HG03095 (cell line): ENCODE measurements around the gene TMEM145.
"Not testable (repeated sequence)": the region's sequence is repeated elsewhere in the genome, so short reads cannot be mapped to it uniquely, and the experiment has no call there.

Experiments used
- ATAC-seq: cut with Tn5 transposase; IDR thresholded peaks from one replicate; pipeline ENCODE4 v1.9.1; 2021; ENCODE audit warnings: moderate library complexity; ENCODE audit not compliant: unreplicated experiment

TMEM145 gene

DNA sequence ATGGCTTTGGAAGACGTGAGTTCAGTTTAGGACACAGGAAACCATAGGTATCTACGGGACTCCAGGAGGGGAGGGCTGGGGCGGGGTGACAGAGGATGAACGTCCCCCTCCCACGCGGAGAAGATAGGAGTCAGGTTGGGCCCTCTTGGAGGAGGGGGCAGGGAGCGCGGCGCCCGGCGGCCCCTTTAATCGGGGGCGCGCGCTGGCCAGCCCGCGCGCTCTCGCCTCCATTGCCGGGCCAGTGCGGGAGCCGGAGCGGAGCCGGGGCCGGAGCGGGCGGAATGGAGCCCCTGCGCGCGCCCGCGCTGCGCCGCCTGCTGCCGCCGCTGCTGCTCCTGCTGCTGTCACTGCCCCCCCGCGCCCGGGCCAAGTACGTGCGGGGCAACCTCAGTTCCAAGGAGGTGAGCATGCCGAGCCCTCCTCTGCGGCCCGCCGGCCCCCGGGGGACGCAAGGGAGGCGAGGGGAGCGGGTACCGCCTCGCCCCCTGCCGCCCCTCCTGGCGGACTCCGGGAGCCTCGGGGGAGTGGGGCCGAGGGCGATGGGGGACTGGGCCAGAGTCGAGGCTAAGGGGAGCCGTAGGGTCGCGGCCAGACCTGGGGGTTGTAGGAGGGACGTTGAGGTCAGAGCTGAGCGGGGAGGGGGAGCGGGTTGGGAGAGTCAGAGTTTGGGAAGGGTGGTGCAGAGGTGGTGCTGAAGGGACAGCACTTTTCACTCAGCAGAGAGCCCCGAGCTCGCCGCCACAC lies at the start of gene TMEM145:
Gene TMEM145 (plus strand): TSS at position 214 of the 744 bp plus-strand sequence. CDS start 68 bp downstream, at position 282.
- no peak for ATAC-seq

DNA sequence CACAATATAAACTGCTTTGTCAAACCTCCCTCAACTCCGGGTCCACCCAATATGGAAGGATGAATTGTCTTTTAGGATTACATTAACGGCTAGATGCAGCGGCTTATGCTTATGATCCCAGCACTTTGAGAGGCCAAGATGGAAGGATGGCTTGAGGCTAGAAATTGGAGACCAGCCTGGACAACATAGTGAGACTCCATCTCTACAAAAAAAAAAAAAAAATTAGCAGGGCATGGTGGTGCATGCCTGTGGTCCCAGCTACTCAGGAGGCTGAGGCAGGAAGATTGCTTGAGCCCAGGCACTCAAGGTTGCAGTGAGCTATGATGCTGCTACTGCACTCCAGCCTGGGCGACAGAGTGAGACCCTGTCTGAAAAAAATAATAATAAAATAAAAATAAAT lies 47.0 kb upstream of the TMEM145 start:
- not testable (repeated sequence) for ATAC-seq

DNA sequence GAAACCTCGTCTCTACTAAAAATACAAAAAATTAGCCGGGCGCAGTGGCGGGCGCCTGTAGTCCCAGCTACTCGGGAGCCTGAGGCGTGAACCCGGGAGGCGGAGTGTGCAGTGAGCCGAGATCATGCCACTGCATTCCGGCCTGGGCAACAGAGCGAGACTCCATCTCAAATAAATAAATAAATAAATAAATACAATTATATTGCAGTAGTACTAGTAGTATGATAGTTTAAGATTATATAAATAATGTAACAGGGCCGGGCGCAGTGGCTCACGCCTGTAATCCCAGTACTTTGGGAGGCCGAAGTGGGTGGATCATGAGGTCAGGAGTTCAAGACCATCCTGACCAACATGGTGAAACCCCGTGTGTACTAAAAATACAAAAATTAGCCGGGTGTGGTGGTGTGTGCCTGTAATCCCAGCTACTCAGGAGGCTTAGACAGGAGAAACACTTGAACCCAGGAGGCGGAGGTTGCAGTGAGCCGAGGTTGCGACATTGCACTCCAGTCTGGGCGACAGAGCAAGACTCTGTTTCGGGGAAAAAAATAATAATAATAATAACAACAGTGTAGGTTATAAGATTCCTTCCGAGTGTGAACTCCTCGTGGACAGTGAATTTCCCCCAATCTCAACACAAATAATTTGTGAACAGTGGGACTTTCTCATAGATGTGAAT lies 46.0 kb upstream of the TMEM145 start:
- ATAC-seq: not testable (repeated sequence)

DNA sequence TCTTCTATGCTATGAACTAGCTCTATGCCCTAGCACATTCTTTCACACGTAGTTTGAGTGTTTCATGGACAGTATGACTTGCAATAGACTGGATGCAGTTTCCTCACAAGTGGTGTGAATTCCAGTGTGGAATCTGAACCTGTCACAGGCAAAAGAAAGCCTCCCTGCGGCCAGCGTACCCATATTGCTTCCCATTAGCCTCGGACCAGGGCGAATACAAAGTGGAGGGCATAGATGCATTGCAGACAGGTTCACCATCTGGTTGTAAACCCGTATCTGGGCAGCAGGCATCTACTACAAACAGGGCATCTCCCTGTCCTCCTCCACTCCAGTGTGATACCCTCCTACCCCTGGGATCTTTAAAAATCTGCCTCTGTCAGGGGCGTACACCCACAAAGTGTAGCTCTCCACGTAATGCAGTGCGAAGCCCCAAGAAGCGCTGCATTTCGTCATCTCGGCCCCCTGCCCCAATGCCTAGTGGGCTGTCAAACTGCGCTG lies 45.4 kb upstream of the TMEM145 start:
- ATAC-seq: no peak

DNA sequence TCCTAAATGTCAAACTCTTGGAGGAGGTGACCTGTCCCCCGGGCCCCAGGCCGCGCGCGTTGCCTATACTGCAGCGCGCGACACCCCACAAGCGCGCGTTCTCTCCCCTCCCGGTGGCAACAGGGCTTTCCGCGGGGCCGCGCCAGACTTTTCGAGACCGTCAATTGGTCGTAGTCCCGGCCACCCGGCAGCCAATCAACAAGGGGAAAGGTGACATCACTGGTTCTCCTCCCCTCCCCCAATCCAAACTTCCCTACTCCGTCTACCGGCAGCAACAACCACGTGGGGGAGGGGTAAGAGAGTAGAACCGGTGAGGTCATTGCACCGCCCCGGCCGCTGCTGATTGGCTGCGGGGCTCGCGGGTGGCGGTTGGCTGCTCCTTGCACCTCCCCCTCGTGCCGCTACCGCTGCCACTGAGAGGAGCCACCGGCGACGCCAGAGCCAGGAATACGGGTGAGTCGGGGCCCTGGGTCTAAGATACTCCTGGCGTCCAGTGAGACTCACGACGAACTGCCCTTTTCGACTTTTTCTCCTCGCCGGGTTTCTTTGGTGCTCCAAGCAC lies 44.9 kb upstream of the TMEM145 start:
- peak; percentile 45 for ATAC-seq

DNA sequence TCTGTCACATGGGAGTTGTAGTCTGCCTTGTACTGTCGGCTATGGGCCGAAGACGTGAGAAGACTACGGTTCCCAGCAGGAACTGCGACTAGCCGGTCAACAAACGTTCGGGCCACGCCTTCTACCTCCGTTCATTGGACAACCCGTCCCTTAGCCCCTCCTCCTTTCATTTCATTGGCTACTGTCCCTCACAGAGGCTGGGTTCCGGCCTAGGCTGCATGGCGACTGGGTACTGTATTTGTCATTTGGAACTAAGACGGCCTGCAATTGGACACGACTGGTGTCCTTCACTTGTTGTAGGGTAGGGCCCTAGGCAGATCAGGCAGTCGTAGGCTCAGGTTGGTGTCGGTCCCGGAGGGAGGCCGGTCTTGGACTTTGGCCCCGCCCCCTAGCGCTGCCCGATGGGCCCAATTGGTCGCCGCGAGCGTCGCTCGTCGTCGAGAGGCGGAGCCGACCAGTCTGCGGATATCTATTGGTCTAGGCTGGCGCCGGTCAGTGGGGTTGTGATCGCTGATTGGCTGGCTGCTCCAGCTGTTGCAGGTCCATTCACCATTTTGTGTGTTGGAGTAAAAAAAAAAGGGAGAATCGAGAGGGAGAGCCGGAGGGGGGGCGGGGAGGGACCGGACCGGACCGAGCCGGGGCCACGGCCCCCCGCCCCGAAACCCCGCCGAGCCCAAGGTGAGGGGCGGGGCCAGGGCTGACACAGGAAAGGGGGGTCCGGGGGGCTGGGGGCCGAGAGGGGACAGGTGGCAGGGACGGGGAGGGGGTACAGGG lies 44.2 kb upstream of the TMEM145 start, which contains the start of gene CIC:
Gene CIC (plus strand): TSS at position 549 of the 774 bp plus-strand sequence. CDS start 2,532 bp downstream, outside the sequence.
- peak; percentile 76 for ATAC-seq

DNA sequence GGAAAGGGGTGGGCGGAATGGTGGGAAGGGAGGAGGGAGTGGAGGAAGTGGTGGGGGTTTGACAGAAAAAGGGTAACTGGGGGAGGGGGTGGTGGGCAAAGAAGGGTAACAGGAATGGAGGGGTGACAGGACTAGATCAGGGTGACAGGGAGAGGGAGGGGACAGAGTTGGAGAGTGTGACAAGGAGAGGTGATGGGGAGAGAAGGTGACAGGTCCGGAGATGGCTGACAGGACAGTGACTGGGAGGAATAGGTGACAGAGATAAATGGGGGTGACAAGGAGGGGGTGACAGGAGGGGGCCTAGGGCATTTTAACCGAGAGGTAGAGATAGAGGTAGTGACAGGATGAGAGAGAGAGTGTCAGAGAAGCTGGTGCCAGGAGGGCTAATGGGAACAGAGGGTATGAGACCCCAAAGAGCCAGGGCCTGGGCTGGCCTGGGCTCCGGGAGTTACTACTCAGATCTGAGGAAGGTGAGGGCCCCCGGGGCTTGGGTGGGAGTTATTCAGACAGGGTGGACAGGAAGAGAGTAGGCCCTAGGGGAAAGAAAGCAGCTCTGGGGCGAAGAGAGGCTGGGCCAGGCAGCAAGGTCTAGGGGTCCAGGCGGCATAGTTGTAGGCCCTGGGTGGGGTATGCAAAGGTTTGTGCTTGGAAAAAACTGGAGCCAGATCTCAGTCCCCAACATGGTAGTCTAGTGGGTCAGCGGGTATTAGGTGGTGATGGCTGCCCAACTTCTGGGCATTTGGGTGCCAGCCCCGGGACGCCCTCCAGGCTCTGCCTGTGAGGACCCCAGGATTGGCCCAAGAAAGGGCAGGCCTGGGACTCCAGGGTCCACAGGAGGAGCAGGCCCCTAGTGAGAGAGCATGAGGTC lies 43.4 kb upstream of the TMEM145 start:
- no peak for ATAC-seq

DNA sequence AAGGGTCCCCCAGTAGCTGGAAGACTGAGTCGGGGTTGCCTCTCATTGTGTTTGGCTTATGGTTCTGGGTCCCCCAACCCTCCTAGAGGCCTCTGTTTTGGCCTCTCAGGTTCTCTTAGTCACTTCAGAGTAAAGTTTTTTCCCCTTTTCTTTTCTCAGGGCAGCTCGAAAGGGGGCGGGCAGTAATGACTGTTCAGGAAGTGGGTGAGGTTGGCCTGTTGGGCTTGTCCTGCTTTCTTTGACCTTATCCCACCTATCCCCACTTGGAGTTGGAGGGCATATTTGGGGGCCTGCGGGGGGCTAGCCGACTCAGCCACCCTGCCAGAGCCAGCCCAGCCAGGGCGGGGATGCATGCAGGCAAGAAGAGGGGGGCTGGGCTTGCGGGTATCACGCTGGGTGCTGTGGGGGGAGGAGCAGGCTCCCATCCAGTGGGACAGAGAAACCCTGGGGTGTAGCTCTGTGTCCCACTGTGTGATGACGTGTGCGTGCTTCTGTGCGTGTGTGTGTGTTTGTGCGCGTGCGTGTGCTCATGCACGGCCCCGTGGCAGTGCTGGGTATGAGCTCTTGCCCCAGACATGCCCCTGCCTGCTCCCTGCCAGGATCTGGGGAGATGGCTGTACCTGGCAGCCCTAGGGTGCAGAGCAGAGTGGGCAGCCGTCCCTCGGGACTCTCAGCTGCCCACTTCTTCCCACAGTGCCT lies 42.6 kb upstream of the TMEM145 start:
- no peak for ATAC-seq

DNA sequence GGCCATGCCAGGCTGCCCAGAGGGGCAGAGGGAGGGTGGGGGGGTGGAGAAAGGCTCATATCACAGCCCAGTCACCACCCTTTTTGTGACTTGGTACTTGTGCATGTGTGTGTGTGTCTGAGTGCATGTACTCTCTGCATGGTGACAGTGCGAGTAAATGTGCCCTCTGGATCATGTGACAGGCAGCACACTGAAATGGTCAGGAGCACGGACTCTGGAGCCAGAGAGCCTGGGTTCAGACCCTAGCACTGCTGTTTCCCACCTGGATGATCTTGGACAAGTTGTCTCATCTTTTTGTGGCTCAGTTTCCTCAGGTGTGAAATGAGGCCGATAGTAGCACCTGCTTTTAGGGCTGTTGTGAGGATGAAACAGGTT lies 42.1 kb upstream of the TMEM145 start:
- no peak for ATAC-seq

DNA sequence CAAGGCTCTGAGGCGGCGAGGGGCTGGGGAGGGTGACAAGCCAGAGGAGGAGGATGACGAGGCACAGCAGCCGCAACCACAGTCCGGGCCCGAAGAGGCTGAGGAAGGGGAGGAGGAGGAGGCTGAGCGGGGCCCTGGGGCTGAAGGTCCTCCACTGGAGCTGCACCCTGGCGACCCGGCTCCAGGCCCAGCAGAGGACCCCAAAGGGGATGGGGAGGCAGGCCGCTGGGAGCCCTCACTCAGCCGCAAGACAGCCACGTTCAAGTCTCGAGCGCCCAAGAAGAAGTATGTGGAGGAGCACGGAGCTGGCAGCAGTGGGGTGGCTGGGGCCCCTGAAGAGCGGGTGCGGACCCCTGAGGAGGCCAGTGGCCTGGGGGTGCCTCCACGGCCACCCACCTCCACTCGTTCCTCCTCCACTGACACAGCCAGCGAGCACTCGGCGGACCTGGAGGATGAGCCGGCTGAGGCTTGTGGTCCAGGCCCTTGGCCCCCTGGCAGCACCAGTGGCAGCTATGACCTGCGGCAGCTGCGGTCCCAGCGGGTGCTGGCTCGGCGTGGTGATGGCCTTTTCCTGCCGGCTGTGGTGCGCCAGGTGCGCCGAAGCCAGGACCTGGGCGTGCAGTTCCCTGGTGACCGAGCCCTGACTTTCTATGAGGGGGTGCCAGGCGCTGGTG lies 41.1 kb upstream of the TMEM145 start:
- ATAC-seq: no peak

DNA sequence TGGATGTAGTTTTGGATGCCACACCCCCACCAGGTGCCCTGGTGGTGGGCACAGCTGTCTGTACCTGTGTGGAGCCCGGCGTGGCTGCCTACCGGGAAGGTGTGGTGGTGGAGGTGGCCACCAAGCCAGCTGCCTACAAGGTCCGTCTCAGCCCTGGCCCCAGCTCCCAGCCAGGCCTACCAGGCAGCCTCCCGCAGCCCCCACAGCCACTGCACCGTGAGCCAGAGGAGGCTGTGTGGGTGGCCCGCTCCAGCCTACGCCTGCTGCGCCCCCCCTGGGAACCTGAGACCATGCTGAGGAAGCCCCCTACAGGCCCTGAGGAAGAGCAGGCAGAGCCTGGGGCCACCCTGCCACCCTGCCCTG lies 40.6 kb upstream of the TMEM145 start:
- no peak for ATAC-seq

DNA sequence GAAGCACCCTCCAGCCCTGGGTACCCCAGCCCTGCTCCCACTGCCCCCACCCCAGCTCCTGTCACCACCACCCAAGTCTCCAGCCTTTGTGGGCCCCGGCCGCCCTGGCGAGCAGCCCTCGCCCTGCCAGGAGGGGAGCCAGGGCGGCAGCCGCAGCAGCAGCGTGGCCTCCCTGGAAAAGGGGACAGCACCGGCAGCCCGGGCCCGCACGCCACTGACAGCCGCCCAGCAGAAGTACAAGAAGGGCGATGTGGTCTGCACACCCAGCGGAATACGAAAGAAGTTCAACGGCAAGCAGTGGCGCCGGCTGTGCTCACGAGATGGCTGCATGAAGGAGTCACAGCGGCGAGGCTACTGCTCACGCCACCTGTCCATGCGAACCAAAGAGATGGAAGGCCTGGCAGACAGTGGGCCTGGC lies 40.1 kb upstream of the TMEM145 start:
- no peak for ATAC-seq

DNA sequence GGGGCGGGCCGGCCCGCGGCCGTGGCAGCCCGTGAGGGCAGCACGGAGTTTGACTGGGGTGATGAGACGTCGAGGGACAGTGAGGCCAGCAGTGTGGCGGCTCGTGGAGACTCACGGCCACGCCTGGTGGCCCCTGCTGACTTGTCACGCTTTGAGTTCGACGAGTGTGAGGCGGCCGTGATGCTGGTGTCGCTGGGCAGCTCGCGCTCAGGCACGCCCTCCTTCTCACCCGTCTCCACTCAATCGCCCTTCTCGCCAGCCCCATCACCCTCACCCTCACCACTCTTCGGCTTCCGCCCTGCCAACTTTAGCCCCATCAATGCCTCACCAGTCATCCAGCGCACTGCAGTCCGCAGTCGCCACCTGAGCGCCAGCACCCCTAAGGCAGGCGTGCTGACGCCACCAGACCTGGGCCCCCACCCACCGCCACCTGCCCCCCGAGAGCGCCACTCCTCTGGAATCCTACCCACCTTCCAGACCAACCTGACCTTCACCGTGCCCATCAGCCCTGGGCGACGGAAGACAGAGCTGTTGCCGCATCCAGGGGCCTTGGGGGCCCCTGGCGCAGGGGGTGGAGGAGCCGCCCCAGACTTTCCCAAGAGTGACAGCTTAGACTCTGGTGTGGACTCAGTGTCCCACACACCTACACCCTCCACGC lies 39.6 kb upstream of the TMEM145 start:
- ATAC-seq: no peak

DNA sequence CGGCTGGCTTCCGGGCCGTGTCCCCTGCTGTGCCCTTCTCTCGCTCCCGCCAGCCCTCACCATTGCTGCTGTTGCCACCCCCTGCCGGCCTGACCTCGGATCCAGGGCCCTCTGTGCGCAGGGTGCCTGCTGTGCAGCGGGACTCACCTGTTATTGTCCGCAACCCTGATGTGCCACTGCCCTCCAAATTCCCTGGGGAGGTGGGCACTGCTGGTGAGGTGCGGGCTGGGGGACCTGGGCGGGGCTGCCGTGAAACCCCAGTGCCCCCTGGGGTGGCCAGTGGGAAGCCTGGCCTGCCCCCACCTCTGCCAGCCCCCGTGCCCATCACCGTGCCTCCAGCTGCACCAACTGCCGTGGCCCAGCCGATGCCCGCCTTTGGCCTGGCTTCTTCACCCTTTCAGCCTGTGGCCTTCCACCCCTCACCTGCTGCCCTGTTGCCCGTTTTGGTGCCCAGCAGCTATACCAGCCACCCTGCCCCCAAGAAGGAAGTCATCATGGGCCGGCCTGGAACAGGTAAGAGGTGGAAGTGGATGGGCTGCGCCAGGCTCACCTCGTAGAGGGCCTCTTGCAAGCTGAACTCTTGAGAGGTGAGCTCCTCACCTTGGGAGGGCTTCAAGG lies 38.9 kb upstream of the TMEM145 start:
- no peak for ATAC-seq

DNA sequence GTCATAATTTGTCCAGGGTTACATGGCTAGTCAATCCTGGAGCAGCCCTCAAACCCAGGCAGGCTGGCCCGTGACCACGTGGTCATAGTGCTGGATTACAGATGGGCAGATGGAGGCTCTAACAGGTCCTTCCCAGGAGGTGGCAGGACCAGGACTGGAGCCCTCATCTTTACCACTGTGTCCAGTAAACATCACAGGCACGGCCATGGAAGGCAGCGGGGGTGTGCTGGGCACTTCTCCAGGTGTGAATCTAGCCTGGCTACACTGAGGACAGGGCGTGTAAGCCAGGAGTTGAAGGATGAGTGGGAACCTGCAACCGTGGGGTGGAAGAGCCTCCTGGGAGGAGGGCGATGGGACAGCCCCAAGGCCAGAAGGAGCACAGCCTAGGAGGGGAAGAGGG lies 38.0 kb upstream of the TMEM145 start:
- no peak for ATAC-seq

DNA sequence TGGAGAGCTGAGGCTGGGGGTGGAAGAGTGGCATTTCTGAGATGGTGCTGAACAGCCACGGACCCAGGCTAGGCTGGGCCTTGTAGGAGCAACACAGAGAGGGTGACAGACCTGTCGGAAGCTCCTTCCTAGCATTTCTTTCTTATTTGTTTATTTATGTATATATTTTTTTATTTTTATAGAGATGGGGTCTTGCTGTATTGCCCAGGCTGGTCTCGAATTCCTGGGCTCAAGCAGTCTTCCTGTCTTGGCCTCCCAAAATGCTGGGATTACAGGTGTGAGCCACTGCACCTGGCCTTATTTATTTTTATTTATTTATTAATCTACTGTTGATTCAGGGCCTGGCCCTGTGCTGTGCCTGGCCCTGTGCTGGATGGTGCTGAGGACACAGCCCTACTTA lies 37.6 kb upstream of the TMEM145 start:
- ATAC-seq: no peak

DNA sequence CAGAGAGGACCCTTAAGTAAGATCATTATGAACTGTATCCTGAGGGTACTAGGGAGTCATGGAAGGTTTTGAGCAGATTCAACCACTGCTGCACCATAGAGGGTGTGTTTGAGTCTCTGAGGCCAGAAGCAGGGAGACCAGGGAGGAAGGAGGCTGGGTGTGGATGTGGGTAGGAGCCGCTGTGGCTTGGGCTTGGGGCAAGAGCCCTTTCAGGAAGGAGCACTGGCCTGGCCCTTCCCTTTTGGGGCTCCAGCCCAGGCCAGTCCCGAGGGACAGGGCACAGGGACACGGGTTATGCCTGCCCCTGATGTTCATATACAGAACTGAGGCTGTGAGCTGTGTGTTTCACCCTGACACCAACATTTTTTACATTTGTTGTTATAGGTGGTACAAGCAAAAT lies 36.8 kb upstream of the TMEM145 start:
- no peak for ATAC-seq

DNA sequence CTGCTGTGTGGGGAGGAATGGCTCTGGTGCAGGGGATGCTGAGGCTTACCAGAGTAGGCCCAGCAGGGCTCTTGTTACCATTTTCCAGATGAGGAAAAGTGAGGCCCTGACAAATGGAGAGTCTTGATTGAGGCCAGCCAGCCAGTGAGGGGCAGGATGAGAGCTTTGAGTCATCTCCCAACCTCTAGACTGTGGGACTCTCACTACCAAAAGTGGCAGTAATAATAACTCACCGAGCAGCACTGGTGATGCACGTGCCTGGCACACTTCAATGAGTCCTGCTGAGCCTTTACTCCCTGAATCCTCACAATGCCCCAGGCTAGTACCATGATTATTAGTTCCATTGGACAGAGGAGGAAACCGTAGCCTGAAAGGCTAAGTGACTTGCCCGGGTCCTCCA lies 36.3 kb upstream of the TMEM145 start:
- ATAC-seq: no peak
